Stimulated activated naive CD8-positive, alpha-beta T cell treated with anti-CD3 and anti-CD28 coated beads, Interleukin-15, amount 100 ng/mL, for 72 hours (primary cell): ENCODE measurements around the gene PLP1.
"Not testable (repeated sequence)": the region's sequence is repeated elsewhere in the genome, so short reads cannot be mapped to it uniquely, and the experiment has no call there.

Source experiments
- ATAC-seq: fragments of 150-1000 bp; cut with Tn5 transposase; 2 replicates; pipeline ENCODE4 v1.10.0; 2021; ENCODE audit warnings: mild to moderate bottlenecking, moderate library complexity
- DNase-seq, 2 donors: peaks; one replicate each; pipeline ENCODE4 v3.0.0; 2021 to 2022
- H3K27ac Mint-ChIP-seq, 2 donors: one replicate each; pipeline ENCODE4 v1.8.0; 2022; ENCODE audit warnings: mild to moderate bottlenecking in 2 of 2, mixed read lengths in 2 of 2, moderate library complexity in 2 of 2
- H3K27me3 Mint-ChIP-seq: one replicate; pipeline ENCODE4 v1.8.0; 2022; ENCODE audit warnings: mixed read lengths
- H3K4me1 Mint-ChIP-seq: one replicate; pipeline ENCODE4 v1.8.0; 2022; ENCODE audit warnings: mild to moderate bottlenecking, mixed read lengths
- H3K4me3 Mint-ChIP-seq, 2 donors: one replicate each; pipeline ENCODE4 v1.8.0; 2022; ENCODE audit warnings: mild to moderate bottlenecking in 2 of 2, mixed read lengths in 2 of 2, moderate library complexity in 1 of 2
- H3K9me3 Mint-ChIP-seq, 2 donors: one replicate each; pipeline ENCODE4 v1.8.0; 2022; ENCODE audit warnings: mixed read lengths in 2 of 2

Gene PLP1, protein sequence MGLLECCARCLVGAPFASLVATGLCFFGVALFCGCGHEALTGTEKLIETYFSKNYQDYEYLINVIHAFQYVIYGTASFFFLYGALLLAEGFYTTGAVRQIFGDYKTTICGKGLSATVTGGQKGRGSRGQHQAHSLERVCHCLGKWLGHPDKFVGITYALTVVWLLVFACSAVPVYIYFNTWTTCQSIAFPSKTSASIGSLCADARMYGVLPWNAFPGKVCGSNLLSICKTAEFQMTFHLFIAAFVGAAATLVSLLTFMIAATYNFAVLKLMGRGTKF

DNA sequence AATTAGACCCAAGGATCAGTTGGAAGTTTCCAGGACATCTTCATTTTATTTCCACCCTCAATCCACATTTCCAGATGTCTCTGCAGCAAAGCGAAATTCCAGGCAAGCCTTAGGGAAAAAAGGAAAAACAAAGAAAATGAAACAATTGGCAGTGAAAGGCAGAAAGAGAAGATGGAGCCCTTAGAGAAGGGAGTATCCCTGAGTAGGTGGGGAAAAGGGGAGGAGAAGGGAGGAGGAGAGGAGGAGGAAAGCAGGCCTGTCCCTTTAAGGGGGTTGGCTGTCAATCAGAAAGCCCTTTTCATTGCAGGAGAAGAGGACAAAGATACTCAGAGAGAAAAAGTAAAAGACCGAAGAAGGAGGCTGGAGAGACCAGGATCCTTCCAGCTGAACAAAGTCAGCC is at the start of gene PLP1:
PLP1 (plus strand) TSS at position 295 of the 400 bp plus-strand sequence. CDS start 156 bp downstream, outside the sequence.
- no peaks in the 10 kb centered on the region for H3K4me1 Mint-ChIP-seq
- H3K9me3 Mint-ChIP-seq = no peaks in the 10 kb centered on the region
- H3K27me3 Mint-ChIP-seq = peaks cover 27% of the 10 kb centered on the region

DNA sequence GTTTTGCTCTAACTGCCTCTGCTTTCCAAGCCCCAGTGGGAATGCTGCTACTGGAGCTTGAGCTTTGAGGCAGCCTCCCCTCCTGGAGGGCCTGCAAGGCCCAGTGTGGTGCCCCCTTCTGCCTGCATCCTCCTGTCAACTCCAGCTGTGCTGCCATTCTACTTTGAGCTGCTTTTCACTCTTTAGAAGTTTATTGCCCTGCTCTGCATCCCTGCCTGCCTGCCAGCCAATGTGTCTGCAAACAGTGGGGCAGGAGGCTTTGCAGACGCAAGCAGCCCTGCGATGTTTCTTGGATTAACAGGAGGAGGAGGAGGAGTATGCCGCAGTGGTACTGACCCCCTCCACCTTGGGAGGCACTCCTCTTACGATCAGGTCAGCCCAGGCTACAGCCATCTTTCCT is 49.5 kb upstream of the PLP1 start:
- DNase-seq (no peak), ATAC-seq (no peak)
- Mint-ChIP-seq H3K4me3 (no peak overlapping the region), H3K9me3 (no peaks in the 10 kb centered on the region), H3K4me1 (peaks cover 6% of the 10 kb centered on the region), H3K27me3 (no peaks in the 10 kb centered on the region), H3K27ac (no peak overlapping the region)

More for the DNA sequence above, at the start of gene PLP1:
- DNase-seq (no peak), ATAC-seq (no peak)
- H3K27ac Mint-ChIP-seq = no peak within 1 kb of the TSS
- H3K4me3 Mint-ChIP-seq = no peak within 1 kb of the TSS

DNA sequence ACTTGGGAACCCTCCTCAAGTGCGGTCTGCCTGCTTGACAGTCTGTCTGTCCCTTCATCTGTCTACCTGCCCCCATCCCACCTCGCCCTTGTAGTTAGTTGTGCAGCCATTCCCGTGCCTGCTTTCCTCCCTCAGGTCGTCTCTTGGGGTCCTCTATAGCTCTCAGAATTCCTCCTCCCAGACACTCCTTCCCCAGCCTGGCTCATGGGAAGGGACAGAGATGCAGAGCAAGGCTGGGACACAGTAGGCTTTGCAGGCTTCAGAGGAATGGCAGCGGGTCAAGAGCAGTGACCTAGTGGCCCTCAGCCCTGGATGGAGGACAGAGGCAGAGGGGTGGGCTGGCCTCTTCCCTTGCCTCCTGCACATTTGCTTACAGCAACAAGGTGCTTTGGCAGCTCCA is 47.6 kb upstream of the PLP1 start:
- Mint-ChIP-seq H3K4me3 (no peak overlapping the region), H3K4me1 (peaks cover 6% of the 10 kb centered on the region), H3K27ac (no peak overlapping the region), H3K27me3 (no peaks in the 10 kb centered on the region), H3K9me3 (no peaks in the 10 kb centered on the region)
- ATAC-seq (no peak), DNase-seq (no peak)

DNA sequence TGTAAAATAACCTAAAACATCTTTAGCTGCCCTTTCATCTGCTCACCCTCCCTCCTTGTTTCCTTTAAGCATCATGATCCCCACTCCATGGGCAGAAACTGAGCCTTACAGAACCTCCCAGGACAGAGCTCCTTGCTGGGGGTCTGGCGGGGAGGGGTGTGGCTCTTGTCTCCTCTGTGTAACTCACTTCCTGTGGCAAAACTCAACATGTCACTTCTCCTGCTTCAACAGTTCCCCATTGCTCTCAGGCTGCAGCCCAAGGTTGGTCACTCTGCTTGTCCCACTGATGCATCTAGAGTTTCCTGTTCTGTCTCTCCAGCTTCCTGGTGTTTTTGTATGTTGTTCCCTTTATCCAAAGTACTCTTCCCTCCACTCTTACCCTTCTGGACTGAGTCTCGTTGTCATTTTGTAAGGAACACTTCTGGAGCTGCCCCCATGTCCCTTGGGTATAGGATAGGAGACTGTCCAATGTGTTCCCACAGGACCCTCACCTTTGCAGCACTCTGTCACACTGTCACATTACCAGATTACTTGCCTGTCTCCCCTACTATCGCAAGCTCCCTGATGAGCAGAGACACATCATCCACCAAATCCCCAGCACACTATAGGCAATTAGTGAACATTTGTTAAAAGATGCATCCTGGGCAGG is 46.4 kb upstream of the PLP1 start:
- Mint-ChIP-seq H3K9me3 (no peaks in the 10 kb centered on the region), H3K27me3 (no peaks in the 10 kb centered on the region), H3K4me1 (peaks cover 12% of the 10 kb centered on the region), H3K4me3 (no peak overlapping the region), H3K27ac (no peak overlapping the region)
- no peak for ATAC-seq
- no peak for DNase-seq

DNA sequence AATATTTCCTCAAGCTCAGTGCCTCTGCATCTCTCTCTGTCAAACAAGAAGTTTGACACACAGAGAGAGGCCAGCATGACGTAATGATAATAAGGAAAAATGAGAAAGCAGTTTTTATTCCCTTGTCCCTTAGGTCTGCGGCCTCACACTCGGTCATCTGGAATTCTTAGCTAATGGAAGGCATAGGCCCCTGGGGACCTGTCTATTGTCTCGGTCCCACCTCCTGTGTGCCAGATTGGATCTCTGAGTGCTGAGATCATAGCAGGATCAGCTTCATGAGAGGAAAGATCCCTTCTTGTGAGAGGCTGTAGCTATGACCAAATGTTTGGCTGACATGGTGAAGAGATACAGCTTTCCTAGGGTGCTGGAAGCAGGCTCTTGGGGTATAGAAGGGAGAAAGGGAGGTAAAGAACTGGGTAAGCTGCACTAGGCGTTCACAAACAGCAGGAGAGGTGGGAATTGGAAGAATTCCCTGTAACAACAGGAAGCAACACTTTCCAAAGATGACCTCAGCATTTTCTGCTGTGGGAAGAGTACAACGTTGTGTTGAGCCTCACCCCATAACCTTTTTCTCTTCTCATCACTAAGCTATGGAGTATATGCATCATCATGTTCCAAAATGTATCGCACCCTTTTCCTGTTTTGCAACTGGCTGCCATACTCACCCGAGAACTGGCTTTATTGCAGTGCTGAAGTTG is 45.7 kb upstream of the PLP1 start:
- no peak for ATAC-seq
- Mint-ChIP-seq H3K9me3 (no peaks in the 10 kb centered on the region), H3K27ac (no peak overlapping the region), H3K4me3 (no peak overlapping the region), H3K27me3 (no peaks in the 10 kb centered on the region), H3K4me1 (peaks cover 12% of the 10 kb centered on the region)
- DNase-seq = no peak

DNA sequence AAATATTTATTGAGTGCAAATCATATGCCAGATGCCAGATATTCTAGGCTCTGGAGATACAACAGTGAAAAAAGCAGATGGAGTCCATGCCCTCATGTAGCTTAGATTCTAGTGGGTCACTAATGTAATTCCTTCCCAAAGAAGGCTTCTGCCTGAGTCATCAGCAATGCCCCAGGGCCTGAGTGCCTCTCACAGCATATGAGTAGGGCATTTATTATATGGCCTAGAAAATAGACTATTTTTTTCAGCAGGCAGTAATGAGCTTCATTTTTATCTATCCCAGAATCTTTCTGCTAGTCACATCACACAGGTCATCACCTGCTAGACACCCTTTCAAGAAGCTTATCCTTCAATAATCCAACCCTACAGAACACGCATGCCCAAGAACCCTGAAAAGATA is 43.6 kb upstream of the PLP1 start:
- H3K27me3 Mint-ChIP-seq = no peaks in the 10 kb centered on the region
- H3K4me3 Mint-ChIP-seq = no peak overlapping the region
- H3K4me1 Mint-ChIP-seq = peaks cover 12% of the 10 kb centered on the region
- H3K9me3 Mint-ChIP-seq = no peaks in the 10 kb centered on the region
- DNase-seq (no peak), ATAC-seq (no peak)
- H3K27ac Mint-ChIP-seq = no peak overlapping the region

DNA sequence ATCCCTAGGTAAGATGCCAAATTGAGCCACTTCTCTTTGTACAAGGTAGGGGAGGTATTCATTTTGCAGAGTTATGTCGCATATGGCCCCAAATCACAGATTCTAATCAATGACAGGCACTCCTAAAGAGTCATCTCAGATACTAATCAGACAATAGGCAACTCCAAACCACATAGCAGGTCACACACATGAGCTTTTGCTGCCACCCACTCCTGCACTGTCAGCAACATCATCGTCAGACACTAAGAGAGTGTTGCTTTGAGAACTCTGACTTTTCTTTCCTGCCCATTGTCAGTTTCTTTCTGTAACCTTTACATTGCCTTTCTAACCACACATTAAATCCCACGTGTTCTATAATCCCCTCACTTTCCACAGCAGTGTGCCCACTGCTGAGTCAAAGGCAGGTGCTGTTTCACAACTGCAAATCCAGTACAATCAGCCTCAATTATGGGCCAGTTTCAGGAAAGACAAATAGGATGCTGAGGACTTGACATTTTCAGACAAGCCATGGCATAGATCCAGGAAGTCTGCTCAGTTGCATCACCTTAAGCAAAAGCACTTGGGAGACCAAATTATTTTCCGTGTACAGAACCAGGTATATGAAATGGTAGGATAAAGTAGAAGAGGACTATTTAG is 42.4 kb upstream of the PLP1 start:
- Mint-ChIP-seq H3K4me1 (peaks cover 12% of the 10 kb centered on the region), H3K4me3 (no peak overlapping the region), H3K27ac (no peak overlapping the region), H3K27me3 (no peaks in the 10 kb centered on the region), H3K9me3 (no peaks in the 10 kb centered on the region)
- peak; percentile 52 for ATAC-seq
- no peak for DNase-seq

DNA sequence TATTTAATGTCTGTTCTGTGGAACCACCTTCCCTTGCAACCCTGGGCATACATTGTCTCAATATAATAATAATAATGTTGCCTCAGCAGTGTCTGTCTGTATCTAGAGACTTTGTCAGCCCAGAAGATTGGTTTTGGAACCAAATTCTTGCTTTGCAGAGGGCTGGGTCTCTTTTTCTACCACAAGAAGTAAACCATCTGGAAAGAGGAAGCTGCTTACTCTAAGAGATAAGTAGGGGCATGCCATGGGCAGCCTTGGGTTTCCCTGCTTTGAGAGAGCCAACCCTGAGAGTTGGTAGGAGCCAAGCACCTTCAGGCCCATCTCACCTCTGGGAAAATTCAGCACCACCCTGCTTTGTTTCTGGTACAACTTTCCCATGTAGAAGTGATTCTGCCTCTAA is 38.9 kb upstream of the PLP1 start:
- H3K9me3 Mint-ChIP-seq = no peaks in the 10 kb centered on the region
- H3K4me1 Mint-ChIP-seq = peaks cover 6% of the 10 kb centered on the region
- DNase-seq (no peak), ATAC-seq (no peak)
- H3K27me3 Mint-ChIP-seq = no peaks in the 10 kb centered on the region
- H3K27ac Mint-ChIP-seq = no peak overlapping the region
- H3K4me3 Mint-ChIP-seq = no peak overlapping the region

DNA sequence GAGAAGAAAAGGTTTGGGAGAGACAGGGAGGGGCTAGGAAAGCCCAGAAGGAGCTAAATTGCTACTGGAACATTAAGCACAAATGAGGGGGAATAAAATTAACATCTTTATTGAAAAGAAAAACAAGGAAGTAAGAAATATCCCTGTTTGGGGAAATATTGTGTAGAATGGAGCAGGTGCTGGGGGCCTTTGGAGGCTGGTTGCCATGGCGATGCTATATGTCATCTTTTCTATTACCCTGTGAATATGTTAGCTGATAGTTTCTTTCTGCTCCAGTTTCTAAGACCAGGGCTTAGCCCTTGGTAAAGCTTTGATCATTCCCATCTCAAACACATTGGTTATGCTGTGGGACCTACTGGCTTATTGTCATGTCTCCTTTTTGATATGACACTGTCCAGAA is 37.2 kb upstream of the PLP1 start:
- no peak for DNase-seq
- no peak for ATAC-seq
- Mint-ChIP-seq H3K27ac (no peak overlapping the region), H3K9me3 (no peaks in the 10 kb centered on the region), H3K27me3 (no peaks in the 10 kb centered on the region), H3K4me3 (no peak overlapping the region), H3K4me1 (peaks cover 2% of the 10 kb centered on the region)

DNA sequence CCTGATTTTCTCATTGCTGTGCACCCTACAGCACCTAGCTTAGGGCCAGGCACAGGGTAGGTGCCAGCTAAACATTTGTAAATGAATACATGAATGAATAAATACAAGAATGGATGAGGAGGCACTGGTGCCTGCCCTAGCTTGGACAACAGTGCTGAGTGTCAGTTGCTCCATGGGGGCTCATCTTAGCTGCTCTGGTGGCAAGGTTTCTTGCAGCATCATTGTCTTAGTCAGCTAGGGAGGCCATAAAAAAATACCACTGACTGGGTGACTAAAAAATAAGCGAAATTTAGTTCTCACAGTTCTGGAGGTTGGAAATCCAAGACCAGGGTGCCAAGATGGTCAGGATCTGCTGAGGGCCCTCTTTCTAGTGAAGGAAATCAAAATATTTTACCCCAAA is 34.8 kb upstream of the PLP1 start:
- Mint-ChIP-seq H3K27ac (peak overlapping the region in 1 of 2 donors; percentile 84), H3K4me1 (no peaks in the 10 kb centered on the region), H3K4me3 (no peak overlapping the region), H3K27me3 (no peaks in the 10 kb centered on the region), H3K9me3 (no peaks in the 10 kb centered on the region)
- DNase-seq (no peak), ATAC-seq (no peak)

DNA sequence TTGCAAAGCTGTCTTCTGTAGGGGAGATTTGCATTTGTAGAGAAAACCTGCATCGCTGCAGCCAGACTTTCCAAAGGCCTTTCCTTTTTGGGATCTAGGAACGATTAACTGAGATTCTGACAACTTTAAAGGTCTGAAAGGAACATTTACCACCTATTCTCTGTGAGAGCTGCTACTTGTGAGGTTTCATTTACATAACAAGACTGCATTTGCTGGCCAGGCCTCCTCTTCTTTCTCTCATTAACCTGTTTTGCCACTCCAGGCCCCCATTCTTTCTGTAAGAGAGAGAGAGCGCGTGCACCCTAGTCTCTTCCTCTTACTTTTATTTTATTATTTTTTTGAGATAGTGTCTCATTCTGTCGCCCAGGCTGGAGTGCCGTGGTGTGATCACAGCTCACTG is 34.3 kb upstream of the PLP1 start:
- DNase-seq = no peak
- ATAC-seq = no peak
- Mint-ChIP-seq H3K4me1 (no peaks in the 10 kb centered on the region), H3K4me3 (no peak overlapping the region), H3K9me3 (no peaks in the 10 kb centered on the region), H3K27ac (no peak overlapping the region), H3K27me3 (no peaks in the 10 kb centered on the region)

DNA sequence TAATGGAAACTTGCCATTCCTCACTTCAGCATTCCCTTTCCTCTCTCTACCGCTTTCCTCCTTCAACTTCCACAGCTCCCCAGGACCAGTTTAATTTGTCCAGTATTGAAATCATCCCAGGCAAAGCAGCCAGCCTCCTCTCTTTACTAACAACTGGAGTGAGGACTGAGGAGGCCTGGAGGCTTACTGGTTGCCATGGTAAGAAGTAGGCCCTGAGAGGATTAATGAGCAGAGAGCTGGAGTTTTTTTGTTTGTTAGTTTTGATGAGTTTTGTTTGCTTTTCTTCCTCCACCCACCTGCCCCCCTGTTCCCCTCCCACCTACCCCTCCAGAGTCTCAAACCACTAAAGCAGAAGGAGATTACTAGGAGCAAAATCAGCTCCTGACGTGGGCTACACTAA is 29.5 kb upstream of the PLP1 start:
- H3K4me3 Mint-ChIP-seq = no peak overlapping the region
- DNase-seq = no peak
- H3K4me1 Mint-ChIP-seq = no peaks in the 10 kb centered on the region
- H3K27me3 Mint-ChIP-seq = no peaks in the 10 kb centered on the region
- ATAC-seq = no peak
- H3K27ac Mint-ChIP-seq = no peak overlapping the region
- no peaks in the 10 kb centered on the region for H3K9me3 Mint-ChIP-seq

DNA sequence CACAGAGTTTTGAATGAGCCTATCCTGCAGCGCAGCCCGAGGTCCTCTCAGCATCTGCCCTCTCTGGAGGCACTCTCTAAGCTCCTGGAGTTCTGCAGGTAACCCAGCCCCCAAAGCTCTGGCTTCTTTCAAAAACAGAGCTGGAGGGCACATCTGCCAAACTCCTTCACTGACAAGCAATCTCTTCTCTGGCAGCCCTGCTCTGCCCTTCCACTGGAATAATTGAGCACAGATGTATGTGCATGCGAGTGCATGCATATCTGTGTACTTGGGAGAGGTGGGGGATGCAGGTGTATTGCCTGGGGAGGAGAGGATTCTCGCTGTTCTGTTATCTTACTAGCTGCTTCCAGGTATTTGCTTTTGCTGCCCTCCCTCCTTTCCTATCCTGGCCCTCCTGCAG is 22.2 kb upstream of the PLP1 start:
- no peak for ATAC-seq
- no peak overlapping the region for H3K4me3 Mint-ChIP-seq
- DNase-seq = no peak
- H3K27me3 Mint-ChIP-seq = no peaks in the 10 kb centered on the region
- H3K4me1 Mint-ChIP-seq = no peaks in the 10 kb centered on the region
- no peak overlapping the region for H3K27ac Mint-ChIP-seq
- H3K9me3 Mint-ChIP-seq = peaks cover 5 to 6% of the 10 kb centered on the region in 2 donors

DNA sequence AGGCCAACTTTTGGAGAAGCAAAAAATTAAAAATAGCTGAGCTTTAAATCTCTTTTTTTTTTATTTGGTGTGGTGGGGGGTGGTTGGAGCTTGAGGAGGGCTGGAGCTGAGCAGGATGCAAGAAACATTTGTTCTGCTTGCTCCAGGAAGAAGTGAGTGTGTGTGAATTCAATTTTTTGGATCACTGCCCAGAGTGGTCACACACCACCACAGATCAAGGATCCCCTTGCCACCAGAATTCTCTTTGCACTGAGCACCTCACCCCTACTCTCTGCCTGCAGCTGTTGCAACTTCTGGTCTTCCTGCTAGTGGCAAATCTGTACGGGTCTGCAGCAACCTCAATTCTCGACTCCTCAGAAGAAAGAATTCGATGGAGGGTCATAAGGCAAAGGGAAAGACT is 19.9 kb upstream of the PLP1 start:
- Mint-ChIP-seq H3K4me3 (no peak overlapping the region), H3K27ac (no peak overlapping the region), H3K27me3 (no peaks in the 10 kb centered on the region), H3K9me3 (peaks cover 5 to 6% of the 10 kb centered on the region in 2 donors), H3K4me1 (no peaks in the 10 kb centered on the region)
- DNase-seq (no peak), ATAC-seq (no peak)

DNA sequence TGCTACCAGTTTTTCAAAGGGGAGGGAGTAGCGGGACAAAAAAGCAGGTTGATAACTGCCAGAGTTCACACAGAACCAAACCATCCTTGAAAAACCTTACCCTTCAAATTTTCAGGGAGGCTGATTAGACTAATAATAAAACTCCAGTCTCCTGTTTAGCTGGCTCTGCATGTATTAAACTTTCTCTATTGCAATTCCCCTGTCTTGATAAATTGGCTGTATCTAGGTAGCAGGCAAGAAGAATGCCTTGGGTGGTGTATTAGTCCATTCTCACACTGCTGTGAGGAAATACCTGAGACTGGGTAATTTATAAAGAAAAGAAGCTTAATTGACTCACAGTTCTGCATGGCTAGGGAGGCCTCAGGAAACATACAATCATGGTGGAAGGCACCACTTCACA is 18.1 kb upstream of the PLP1 start:
- no peak overlapping the region for H3K4me3 Mint-ChIP-seq
- ATAC-seq (no peak), DNase-seq (no peak)
- H3K4me1 Mint-ChIP-seq = no peaks in the 10 kb centered on the region
- no peaks in the 10 kb centered on the region for H3K27me3 Mint-ChIP-seq
- H3K9me3 Mint-ChIP-seq = peaks cover 5 to 6% of the 10 kb centered on the region in 2 donors
- no peak overlapping the region for H3K27ac Mint-ChIP-seq

DNA sequence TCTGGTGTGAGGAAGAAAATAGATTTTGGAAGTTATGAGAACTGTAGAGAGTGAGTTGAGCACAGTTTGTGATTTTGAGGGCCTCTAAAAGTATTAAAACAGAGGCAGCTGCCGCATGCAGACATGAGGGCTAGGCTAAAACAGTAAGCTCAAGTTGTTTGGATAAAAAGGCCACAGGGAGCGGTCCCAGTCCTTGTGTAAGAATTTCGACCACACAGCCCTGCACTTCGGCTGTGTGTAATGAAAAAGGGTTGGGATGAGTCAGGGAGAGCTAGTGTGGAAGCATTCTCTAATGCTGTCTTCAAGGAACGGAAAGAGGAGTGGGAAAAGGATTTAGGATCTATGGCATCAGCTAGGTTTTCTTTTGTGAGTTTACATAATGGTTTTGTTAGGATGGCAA is 13.1 kb upstream of the PLP1 start:
- not testable (repeated sequence) for H3K9me3 Mint-ChIP-seq, H3K4me1 Mint-ChIP-seq, H3K4me3 Mint-ChIP-seq, ATAC-seq, H3K27ac Mint-ChIP-seq, H3K27me3 Mint-ChIP-seq, DNase-seq
